Stimulated activated naive CD4-positive, alpha-beta T cell treated with Interleukin-2 at 50 U/mL for 16 hours (primary cell): ENCODE data around the gene DENR.

ENCODE experiments used
- DNase-seq: peaks from one replicate; lab custom pipeline; 2025; lab: John Stamatoyannopoulos, UW

Gene DENR

GRCh38 chr12:122820138-122820537, 67.5 kb downstream of the DENR start:
- DNase-seq, result no peak
